ENCODE data around the gene PLEKHA7.

PLEKHA7 gene

GRCh38 chr11:16785520-16786128 is 228.6 kb downstream of the PLEKHA7 start:
- peak; percentile 62 for DNase-seq

GRCh38 chr11:16784666-16785065 is 229.5 kb downstream of the PLEKHA7 start:
- DNase-seq, result no peak

- no peak for DNase-seq
Observed at GRCh38 chr11:16784097-16784496, 230.1 kb downstream of the PLEKHA7 start.

- DNase-seq, result no peak
Observed at GRCh38 chr11:16783321-16783801, 230.9 kb downstream of the PLEKHA7 start.

GRCh38 chr11:16781936-16782919 is 232.0 kb downstream of the PLEKHA7 start:
- DNase-seq, result no peak

- no peak for DNase-seq
Observed at GRCh38 chr11:16780698-16781550, 233.3 kb downstream of the PLEKHA7 start.

- no peak for DNase-seq
Observed at GRCh38 chr11:16780146-16780545, 234.1 kb downstream of the PLEKHA7 start.

GRCh38 chr11:16779436-16779835 is 234.8 kb downstream of the PLEKHA7 start:
- no peak for DNase-seq

- DNase-seq, result no peak
Observed at GRCh38 chr11:16778876-16779275, 235.3 kb downstream of the PLEKHA7 start.

GRCh38 chr11:16778286-16778685 is 235.9 kb downstream of the PLEKHA7 start:
- no peak for DNase-seq

GRCh38 chr11:16777613-16777975 is 236.6 kb downstream of the PLEKHA7 start:
- DNase-seq, result no peak

- DNase-seq, result no peak
Observed at GRCh38 chr11:16776711-16777612, 237.3 kb downstream of the PLEKHA7 start.

- no peak for DNase-seq
Observed at GRCh38 chr11:16775614-16776283, 238.5 kb downstream of the PLEKHA7 start.

- DNase-seq, result no peak
Observed at GRCh38 chr11:16774936-16775613, 239.1 kb downstream of the PLEKHA7 start.

- DNase-seq, result no peak
Observed at GRCh38 chr11:16773981-16774935, 240.0 kb downstream of the PLEKHA7 start.

- no peak for DNase-seq
Observed at GRCh38 chr11:16772141-16772512, 242.1 kb downstream of the PLEKHA7 start.

- DNase-seq, result no peak
Observed at GRCh38 chr11:16771350-16772140, 242.7 kb downstream of the PLEKHA7 start.

GRCh38 chr11:16770016-16770415 is 244.2 kb downstream of the PLEKHA7 start:
- DNase-seq, result no peak

GRCh38 chr11:16769386-16769785 is 244.8 kb downstream of the PLEKHA7 start:
- no peak for DNase-seq
